K562 treated with DMSO at 1 percent for 24 hours (cell line): ENCODE measurements around the gene ITGB4. TPM values are rescaled to one million over a fixed set of nuclear protein-coding genes. Genes with fewer than 3 reads are reported as not detected.

Experiments used
- total RNA-seq: library from RNA; unstranded; fragments of 300-600 nt; gene quantifications from 2 replicates; pipeline ENCODE4 v1.2.3, GENCODE V29; 2022; ENCODE audit warnings: low read depth; ENCODE audit not compliant: insufficient read depth

Gene ITGB4
- 2.5 and 3.3 TPM in 2 replicates for total RNA-seq

GRCh38 chr17:75720656-75721462 is at the start of gene ITGB4:
TSS of gene ITGB4 (plus strand) at chr17:75721459. CDS start at chr17:75724704, 3,245 bp downstream.

GRCh38 chr17:75764711-75765421 is 43.6 kb downstream of the ITGB4 start, which contains the start of gene GALK1:
TSS of gene GALK1 (minus strand) at chr17:75765192. CDS start at chr17:75765136, 56 bp downstream.

GRCh38 chr17:75784473-75785015 is 63.3 kb downstream of the ITGB4 start, which contains the start of gene UNK:
TSS of gene UNK (plus strand) at chr17:75784806. CDS start at chr17:75784881, 75 bp downstream.

Other genes with a start within 250 kb of the ITGB4 start
- gene CASKIN2, start 205.9 kb upstream of the ITGB4 start, total RNA-seq: 7.8 and 9.1 TPM in 2 replicates
- 35.8 and 49.7 TPM in 2 replicates for gene TSEN54, start 204.9 kb upstream of the ITGB4 start, total RNA-seq
- gene LLGL2, start 195.8 kb upstream of the ITGB4 start, total RNA-seq: 36.0 and 45.7 TPM in 2 replicates
- gene MYO15B, start 133.7 kb upstream of the ITGB4 start, total RNA-seq: 0.79 and 3.9 TPM in 2 replicates
- gene SMIM5, start 88.0 kb upstream of the ITGB4 start, total RNA-seq: 0.06 TPM in 1 of 2 replicates, not detected in the other
- 24.5 and 26.8 TPM in 2 replicates for gene RECQL5, start 54.3 kb upstream of the ITGB4 start, total RNA-seq
- 50.7 and 61.1 TPM in 2 replicates for gene SAP30BP, start 54.1 kb upstream of the ITGB4 start, total RNA-seq
- 95.1 and 125 TPM in 2 replicates for gene GALK1, start 43.7 kb downstream of the ITGB4 start, total RNA-seq
- 36.8 and 38.4 TPM in 2 replicates for gene UNK, start 63.3 kb downstream of the ITGB4 start, total RNA-seq
- 102 and 135 TPM in 2 replicates for gene UNC13D, start 122.9 kb downstream of the ITGB4 start, total RNA-seq
- gene WBP2, start 133.9 kb downstream of the ITGB4 start, total RNA-seq: 185 and 188 TPM in 2 replicates
- 3.8 and 5.8 TPM in 2 replicates for gene TRIM47, start 157.1 kb downstream of the ITGB4 start, total RNA-seq
- 30.0 and 33.3 TPM in 2 replicates for gene TRIM65, start 175.5 kb downstream of the ITGB4 start, total RNA-seq
- 102 and 111 TPM in 2 replicates for gene MRPL38, start 183.4 kb downstream of the ITGB4 start, total RNA-seq
- gene FBF1, start 219.6 kb downstream of the ITGB4 start, total RNA-seq: 8.7 and 10.4 TPM in 2 replicates